ENCODE measurements around the gene BBS10. TPM values are rescaled to one million over a fixed set of nuclear protein-coding genes. Genes with fewer than 3 reads are reported as not detected.

BBS10 gene
- total and polyA plus RNA-seq, 5 donors: 7.2 to 11.5 (median 9.8) TPM

DNA sequence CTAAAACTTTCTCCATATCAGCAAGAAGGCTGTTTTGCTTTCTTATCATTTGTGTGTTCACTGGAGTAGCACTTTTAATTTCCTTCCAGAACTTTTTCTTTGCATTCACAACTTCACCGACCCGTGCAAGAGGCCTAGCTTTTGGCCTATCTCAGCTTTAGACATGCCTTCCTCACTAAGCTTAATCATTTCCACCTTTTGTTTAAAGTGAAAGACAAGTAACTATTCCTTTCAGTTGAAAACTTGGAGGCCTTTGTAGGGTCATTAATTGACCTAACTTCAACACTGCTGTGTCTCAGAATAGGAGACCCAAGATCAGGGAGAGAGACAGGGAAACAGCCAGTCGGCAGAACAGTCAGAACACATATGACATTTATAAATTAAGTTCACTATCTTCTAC is 39.3 kb downstream of the BBS10 start:
- H3K4me3 ChIP-seq (ENCODE audit: low read length): no peak overlapping the region
- intact Hi-C loops (cut with DNase I): no loop called here
- H3K27ac ChIP-seq (ENCODE audit: low read length): no peak overlapping the region
- WGBS: 35% methylated on average over 3 of the region's 3 CpGs
- no peaks in the 10 kb centered on the region for H3K27me3 ChIP-seq (ENCODE audit: control insufficient read depth, insufficient read depth)
- DNase-seq: no peak
- no peak for ATAC-seq
- H3K4me1 ChIP-seq (ENCODE audit: control insufficient read depth, insufficient read depth, low read length): no peaks in the 10 kb centered on the region
- no peaks in the 10 kb centered on the region for H3K9me3 ChIP-seq (ENCODE audit: control insufficient read depth, low read length)

DNA sequence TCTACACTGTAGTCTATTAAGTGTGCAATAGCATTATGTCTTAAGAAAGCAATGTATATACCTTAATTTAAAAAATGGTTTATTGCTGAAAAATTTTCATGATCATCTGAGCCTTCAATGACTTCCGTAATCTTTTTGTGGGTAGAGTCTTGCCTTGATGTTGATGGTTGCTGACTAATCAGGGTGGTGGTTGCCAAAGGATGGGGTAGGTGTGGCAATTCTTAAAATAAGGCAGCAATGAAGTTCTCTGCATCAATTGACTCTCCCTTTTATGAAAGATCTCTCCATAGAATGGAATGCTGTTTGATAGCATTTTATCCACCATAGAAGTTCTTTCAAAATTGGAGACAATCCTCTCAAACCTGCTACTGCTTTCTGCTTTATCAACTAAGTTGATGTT is 41.1 kb downstream of the BBS10 start:
- Histone ChIP-seq H3K9me3 (ENCODE audit: control insufficient read depth, low read length) (no peaks in the 10 kb centered on the region), H3K4me3 (ENCODE audit: low read length) (no peak overlapping the region), H3K27ac (ENCODE audit: low read length) (no peak overlapping the region), H3K27me3 (ENCODE audit: control insufficient read depth, insufficient read depth) (no peaks in the 10 kb centered on the region), H3K4me1 (ENCODE audit: control insufficient read depth, insufficient read depth, low read length) (no peaks in the 10 kb centered on the region)
- intact Hi-C loops (cut with DNase I): no loop called here
- WGBS: 94% methylated on average over 1 of the region's 1 CpG
- ATAC-seq: no peak
- no peak for DNase-seq

DNA sequence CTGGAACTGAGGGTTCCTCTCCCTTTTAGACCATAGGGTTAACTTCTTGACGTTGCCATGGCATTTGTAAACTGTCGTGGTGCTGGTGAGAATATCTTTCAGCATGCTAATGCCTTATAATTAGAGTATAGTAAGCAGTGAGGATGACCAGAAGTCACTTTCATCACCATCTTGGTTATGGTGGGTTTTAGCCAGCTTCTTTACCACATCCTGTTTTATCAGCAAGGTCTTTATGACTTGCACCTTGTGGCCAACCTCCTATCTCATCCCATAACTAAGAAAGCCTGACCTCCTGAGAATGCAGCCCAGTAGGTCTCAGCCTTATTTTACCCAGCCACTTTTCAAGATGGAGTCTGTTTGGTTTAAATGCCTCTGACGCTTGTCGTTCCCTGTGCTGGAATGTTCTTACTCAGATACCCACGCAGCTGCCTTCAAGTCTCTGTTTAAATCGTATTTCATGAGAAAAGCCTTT is 44.2 kb downstream of the BBS10 start:
- Histone ChIP-seq H3K27me3 (ENCODE audit: control insufficient read depth, insufficient read depth) (no peaks in the 10 kb centered on the region), H3K27ac (ENCODE audit: low read length) (no peak overlapping the region), H3K4me3 (ENCODE audit: low read length) (no peak overlapping the region), H3K4me1 (ENCODE audit: control insufficient read depth, insufficient read depth, low read length) (peaks cover 1% of the 10 kb centered on the region), H3K9me3 (ENCODE audit: control insufficient read depth, low read length) (no peaks in the 10 kb centered on the region)
- 88% methylated on average over 6 of the region's 6 CpGs for WGBS
- intact Hi-C loops (cut with DNase I): no loop called here
- ATAC-seq (no peak), DNase-seq (no peak)

DNA sequence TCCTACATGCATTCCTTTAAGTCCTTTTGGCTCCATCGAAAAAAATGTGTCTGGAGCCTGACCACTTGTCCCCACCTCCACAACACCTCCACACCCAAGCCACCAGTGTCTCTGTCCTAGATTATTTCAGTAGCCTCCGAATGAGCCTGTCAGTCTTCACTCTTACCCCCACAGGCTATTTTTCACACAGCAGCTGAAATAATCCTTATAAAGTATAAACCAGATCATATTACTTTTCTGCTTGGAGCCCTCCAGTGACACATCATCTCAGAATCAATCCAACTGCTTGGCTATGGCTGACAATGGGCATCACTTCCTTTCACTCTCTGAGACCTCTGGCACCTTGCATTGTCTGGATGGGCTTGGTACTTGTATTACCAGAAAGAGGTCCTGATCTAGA is 44.9 kb downstream of the BBS10 start:
- intact Hi-C loops (cut with DNase I): no loop called here

DNA sequence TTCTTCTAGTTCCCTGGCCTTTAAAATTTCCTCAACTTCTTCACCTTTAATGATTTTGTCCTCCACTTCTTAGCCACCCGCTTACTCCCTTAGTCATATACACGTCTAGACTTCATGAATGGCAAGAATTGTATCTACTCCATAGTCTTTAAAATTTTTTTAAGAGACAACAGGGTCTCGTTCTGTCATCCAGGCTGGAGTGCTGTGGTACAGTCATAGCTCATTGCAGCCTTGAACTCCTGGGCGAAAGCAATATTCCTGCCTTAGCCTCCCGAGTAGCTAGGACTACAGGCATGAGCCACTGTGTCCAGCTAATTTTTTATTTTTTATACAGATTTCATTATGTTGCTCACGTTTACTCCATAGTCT is 47.9 kb downstream of the BBS10 start:
- WGBS: 78% methylated on average over 6 of the region's 6 CpGs
- Histone ChIP-seq H3K4me1 (ENCODE audit: control insufficient read depth, insufficient read depth, low read length) (peaks cover 1% of the 10 kb centered on the region), H3K9me3 (ENCODE audit: control insufficient read depth, low read length) (no peaks in the 10 kb centered on the region), H3K27me3 (ENCODE audit: control insufficient read depth, insufficient read depth) (no peaks in the 10 kb centered on the region), H3K4me3 (ENCODE audit: low read length) (no peak overlapping the region), H3K27ac (ENCODE audit: low read length) (no peak overlapping the region)
- intact Hi-C loops (cut with DNase I): no loop called here
- no peak for ATAC-seq
- no peak for DNase-seq

More for the DNA sequence above, 44.9 kb downstream of the BBS10 start:
- H3K27me3 ChIP-seq (ENCODE audit: control insufficient read depth, insufficient read depth): no peaks in the 10 kb centered on the region
- no peaks in the 10 kb centered on the region for H3K9me3 ChIP-seq (ENCODE audit: control insufficient read depth, low read length)
- H3K4me3 ChIP-seq (ENCODE audit: low read length): no peak overlapping the region
- DNase-seq (no peak), ATAC-seq (no peak)
- no peak overlapping the region for H3K27ac ChIP-seq (ENCODE audit: low read length)
- H3K4me1 ChIP-seq (ENCODE audit: control insufficient read depth, insufficient read depth, low read length): peaks cover 1% of the 10 kb centered on the region
- WGBS: 78% methylated on average over 2 of the region's 2 CpGs

DNA sequence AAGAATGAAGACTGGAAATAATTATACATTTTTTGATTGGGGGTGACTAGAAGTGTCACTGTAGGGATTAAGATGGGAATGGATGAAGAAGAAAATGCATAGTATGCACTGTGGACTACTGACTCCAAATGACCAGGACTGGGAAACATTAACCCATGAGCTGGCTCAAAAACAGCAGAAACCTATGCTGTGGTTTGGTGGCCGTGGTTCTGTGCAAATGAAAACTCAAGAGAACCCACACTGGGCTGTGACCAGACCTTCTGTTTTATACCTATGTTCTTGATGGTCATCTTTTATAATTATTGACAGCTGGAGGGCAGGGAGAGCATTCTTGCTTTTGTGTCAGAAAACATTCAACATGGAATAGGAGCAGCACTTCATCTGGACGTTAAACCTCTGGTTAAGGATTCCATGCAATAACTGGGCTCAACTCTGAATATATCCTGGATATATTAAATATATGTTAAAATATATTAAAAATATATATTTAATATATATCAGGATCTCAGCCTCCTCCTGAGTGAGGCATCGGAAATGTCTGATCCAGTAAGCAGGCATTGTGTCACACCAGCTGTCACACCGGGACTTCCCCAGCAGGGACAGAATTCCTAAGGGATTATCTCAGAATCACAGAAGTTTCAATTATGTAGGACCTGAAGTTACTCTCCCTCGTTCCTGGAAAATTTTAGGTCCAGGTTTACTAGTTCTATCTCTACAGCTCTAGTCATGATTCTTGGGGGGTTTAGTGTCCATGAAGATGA is 48.5 kb downstream of the BBS10 start:
- ATAC-seq (no peak), DNase-seq (no peak)
- Histone ChIP-seq H3K27me3 (ENCODE audit: control insufficient read depth, insufficient read depth) (no peaks in the 10 kb centered on the region), H3K27ac (ENCODE audit: low read length) (no peak overlapping the region), H3K9me3 (ENCODE audit: control insufficient read depth, low read length) (no peaks in the 10 kb centered on the region), H3K4me1 (ENCODE audit: control insufficient read depth, insufficient read depth, low read length) (peaks cover 1% of the 10 kb centered on the region), H3K4me3 (ENCODE audit: low read length) (no peak overlapping the region)
- intact Hi-C loops (cut with DNase I): no loop called here
- WGBS: 50% methylated on average over 5 of the region's 5 CpGs

Other genes with a start within 250 kb of the BBS10 start
- gene OSBPL8, start 211.4 kb upstream of the BBS10 start, total RNA-seq: 10 to 100 TPM; 26.7 to 33.1 (median 31.7) TPM
- gene OSBPL8, start 211.4 kb upstream of the BBS10 start, polyA plus RNA-seq: 5.5 TPM

Data from right cardiac atrium (tissue), 5 donors.